Measurements from ENCODE around the gene GDF11.

Gene GDF11

DNA sequence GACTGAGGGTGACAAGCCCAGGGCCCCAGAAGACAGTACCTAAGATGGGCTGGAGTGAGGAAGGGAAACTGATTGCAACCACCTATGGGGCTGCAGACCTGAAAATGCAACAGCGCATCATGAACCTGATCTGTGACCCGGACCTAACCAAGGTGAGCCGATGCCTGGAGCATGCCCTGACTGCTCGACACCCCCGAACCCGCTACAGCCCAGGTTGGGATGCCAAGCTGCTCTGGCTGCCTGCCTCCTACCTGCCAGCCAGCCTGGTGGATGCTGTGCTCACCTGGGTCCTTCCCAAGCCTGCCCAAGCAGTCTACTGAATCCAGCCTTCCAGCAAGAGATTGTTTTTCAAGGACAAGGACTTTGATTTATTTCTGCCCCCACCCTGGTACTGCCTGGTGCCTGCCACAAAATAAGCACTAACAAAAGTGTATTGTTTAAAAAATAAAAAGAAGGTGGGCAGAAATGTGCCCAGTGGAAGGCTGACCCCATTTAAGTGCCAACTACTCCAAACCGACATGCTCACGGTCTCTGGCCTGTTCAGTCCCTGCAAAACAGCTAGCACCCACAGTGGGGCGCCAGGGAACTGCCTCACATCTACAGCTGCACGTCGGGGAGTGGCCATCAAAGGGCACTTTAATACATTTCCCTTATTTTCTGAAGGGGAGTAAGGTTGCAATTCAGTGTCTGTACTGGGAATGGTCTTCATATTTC, 18.5 kb upstream of the GDF11 start:
- DNase-seq: no peak

DNA sequence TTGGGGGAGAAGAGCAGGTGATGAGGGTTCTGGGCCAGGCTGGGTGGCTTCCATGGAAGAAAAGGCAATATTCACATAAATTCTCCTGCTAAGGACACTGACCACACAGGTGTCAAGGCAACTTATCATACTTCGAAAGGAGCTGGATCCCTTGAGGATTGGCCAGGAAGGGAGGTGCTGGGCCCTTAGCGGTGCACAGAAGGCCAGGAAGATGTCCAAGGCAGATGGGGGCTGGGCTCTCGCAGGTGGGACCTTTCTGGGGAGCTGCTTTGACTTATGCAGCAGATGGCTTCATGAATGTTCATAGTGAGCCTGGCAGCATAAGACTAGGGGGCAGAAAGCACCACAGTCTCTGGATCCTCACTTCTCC, 18.0 kb upstream of the GDF11 start:
- DNase-seq: no peak

DNA sequence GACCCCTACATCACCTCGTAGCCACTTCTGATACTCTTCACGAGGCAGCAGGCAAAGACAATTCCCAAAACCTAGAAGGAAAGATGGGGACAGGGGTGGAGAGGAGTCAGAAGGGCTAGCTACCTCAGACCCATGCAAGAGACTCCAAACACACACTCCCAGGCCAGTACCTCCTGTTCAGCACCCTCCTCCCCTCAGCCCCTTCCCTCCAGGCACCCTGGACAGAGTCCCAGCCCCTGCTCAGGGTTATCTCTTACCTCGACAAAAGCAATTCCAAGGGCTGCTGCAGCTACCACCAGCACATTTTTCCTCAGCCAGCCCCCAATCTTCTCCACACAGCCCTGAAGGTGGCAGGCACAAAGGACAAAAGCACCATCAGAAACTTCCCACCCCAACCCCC, 17.4 kb upstream of the GDF11 start:
- no peak for DNase-seq

DNA sequence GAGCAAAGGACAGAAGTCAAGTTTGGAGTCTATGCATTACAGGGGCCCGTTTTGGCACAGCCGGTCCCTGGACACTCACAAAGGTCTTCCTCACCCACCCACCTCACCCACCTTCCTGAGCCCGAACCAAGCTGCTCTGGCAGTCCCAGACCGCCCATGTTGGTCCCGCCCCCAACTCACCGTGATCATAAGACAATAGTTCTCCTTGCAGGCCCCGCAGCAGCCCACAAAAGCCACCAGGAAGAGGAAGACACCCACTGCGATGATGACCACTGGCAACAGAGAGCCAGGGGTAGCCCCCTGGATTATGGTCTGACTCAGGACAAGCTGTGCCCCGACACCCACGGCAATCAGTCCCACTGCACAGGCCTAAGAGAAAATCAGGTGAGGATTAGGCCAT, 16.0 kb upstream of the GDF11 start:
- DNase-seq: no peak

DNA sequence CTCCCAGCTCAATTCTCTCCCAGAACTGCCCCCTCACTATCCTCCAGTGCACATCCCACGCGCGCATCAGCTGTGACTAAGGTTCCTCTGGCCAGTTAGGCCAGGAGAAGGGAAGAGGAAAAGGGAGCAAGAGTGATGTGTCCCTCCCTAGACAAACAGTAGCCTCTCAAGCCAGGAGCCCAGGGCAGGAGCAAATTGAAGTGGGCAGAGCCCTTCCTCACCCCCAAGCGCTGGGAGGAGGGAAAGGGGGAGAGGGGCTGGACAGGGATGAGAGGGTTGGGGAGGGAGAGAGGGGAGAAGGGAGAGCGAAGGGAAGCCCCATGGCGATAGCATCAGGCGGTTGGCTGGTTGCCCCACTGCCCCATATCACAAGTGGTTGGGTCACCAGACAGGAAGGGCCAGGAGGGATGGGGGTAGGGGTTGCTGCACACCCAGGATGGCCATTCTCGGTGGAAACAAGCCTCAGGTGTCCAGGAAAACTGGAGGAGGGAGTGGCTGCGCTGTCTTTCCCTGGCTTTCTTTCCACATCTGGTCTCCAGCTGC, 15.2 kb upstream of the GDF11 start:
- DNase-seq: no peak

DNA sequence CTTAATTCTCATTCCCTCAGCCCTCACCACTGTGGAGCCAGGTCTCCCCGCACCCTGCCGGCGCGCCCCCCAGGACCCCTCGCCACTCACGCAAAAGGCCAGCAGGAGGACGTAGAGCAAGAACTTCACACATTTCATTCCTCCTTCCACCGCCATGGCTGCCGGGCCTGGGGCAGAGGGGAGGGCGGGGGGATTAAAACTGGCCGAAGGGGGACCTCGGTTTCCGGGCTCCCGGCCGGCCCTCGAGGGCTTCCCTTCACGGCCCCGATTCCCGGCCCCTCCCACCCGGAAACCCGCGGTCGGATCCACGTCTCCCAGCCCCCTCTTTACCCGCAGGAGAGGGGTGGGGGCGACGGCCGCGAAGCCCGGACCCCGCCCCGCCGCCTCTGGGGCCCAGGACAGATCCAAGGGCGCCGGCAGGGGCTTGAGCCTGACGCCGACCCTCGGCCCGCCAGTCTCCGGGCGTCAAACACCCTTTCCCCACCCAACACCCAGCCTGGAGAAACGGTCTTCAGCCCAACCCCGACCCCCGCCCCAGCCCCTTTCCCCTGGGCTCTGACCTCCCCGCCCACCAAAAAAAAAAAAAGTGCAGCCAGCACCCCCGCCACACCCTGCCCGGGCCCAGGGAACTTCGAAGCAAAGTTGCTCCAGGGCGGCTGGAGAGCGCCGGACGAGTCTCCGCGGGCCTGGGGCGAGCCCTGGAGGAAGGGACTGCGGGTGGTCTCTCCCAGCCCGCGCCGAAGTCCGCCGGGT, 14.6 kb upstream of the GDF11 start:
- no peak for DNase-seq

DNA sequence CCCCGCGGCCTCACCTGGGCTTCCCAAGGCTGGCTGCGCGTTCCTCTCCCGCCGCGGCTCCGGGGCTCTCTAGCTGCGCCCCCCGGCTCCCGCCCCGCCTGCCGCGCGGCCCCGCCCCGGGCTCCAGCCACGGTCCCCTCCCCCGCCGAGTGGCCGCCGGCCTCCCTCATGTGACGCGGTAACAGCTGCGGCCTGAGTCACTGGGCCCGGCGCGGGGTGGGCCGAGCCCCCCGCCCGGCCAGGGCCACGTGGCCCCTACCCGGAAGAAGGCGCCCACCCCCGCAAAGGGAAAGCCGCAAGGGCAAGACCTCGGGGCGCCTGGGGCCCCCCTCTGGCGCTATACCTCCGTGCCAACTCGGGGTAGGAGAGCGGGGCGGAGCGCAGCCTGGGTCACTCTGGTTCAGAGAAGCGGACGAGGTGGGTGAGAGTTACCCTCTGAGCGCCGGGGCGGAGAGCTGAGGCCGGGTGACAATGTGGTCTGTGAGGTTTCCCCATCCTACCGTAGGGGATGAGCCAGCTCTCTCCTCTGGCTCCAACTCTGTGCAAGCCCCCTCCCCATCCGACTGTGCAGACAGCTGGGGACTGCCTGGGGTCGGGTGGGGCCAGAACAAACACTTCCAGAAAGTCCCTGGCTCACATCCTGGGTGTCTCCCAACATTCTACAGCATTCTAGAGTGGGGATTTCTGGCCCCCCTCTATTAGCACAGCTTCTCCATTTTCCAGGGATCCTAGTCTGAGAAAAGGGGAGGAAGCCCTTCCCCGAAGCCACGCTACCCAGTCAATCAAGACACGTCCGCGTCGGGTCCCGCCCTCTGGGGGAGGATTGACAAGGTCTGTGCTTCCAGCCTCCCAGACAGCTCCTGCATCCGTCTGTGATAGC, 13.7 kb upstream of the GDF11 start, which contains the start of gene CD63:
Gene CD63 (minus strand): TSS at position 71 of the 880 bp plus-strand sequence. CDS start 668 bp downstream, outside the sequence.
- peak; percentile 63 for DNase-seq

DNA sequence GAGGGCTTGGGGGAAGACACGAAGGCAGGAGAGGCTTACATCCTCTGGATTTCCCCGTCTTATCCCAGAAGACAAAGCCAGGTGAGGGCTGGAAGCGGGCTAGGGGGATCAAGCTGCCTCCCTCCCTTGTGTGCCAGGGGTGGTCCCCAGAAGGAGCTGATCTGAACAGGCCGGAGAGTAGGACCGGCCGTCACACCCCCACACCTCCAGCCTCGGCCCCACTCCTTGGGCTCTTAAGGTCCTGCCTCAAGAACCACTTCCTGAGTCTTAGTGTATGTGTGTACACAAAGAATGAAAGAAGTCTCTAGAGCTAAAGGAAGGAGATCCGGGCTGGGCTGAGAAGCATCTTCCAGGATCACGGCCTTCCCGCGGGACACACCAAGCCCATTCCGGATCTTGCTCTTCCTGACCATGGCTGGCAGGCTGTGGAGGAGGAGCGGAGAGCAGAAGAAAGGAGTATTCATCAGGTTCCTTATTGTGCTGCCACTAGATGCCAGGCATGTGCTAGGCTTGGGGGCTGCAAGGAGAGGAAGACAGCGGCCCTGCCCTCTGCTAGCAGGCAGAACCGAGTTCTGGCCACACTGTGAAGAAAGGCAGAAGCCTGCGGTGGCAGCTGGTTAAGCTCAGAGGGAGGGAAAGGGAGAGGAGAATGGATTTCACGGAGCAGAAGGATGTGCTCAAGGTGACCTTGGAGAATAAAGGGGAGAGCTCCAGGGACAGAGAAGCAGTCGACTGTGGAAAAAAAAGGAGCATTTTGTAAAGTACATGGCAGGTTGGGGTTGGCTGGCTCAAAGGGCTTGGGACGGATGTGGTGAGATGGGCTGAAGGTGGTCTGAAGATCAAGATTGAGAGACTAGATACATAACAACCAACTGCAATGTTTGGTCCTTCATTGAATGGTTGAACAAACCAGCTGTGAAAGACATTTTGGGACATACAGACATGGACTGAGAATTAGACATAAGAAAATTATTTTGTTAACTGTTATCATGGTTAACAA, 12.8 kb upstream of the GDF11 start:
- DNase-seq: no peak

DNA sequence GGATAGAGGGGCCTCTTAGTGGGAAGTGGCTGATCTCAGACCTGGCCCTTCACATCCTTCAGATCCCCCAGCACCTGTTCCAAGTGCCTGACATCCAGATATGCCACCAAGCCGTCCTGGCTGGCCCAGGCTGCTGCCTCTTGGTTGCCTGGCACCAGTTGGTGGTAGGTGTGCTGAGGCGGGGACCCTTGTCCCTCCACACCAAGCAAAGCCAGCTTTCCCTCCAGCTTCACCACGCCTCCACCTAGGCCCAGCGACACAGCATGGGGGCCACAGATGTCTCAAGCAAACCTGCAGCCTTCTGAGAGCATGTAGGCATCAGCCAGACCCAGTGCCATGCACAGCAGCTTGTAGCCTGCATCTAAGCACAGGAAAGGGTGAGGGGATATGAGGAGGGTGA, 10.6 kb upstream of the GDF11 start:
- no peak for DNase-seq

DNA sequence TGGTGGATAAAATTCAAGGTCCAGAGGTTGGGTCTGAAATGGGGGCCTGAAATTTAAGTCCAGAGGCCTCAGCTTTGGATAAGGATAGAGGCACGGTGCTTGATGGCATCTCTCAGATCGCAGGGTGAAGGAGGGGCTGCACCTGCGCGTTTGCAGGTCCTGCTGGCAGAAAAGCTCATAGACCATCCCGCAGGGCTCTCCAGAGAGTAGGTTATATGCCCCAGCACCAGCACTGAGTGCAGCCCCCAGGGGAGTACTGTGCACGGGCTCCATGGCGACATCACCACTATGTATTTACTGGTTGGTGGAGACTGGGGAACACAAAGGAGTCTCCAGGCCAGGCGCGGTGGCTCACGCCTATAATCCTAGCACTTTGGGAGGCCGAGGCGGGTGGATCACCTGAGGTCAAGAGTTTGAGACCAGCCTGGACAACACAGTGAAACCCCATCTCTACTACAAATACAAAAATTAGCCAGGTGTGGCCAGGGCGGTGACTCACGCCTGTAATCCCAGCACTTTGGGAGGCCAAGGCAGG, 9.8 kb upstream of the GDF11 start:
- no peak for DNase-seq

DNA sequence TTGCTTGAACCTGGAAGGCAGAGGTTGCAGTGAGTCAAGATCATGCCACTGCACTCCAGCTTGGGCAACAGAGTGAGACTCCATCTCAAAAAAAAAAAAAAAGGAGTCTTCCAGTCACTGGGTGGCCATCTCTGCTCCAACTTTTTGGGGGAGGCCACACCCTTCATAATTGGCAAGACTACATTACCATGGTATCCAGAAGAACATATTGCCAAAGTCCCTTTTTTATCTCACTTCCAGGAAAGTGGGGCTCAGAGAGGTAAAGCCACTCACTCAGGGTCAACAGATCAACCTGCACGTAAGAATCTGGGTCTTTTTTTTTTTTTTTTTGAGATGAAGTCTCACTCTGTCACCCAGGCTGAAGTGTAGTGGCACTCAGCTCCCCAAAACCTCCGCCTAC, 9.1 kb upstream of the GDF11 start:
- no peak for DNase-seq

DNA sequence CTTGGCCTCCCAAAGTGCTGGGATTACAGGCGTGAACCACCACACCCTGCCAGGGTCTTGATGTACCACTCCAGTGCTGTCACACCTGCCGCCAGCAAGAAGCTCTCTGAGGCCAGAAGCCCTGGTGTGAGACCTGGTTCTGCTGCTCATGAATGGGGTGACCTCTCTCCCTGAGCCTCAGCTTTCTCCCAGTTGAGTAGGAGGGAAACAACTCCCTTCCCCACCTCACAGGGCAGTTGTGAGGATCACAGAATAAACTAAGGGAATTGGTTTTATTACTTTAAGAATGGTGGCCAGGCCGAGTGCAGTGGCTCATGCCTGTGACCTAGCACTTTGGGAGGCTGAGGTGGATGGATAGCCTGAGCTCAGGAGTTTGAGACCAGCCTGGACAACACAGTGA, 8.3 kb upstream of the GDF11 start:
- no peak for DNase-seq

DNA sequence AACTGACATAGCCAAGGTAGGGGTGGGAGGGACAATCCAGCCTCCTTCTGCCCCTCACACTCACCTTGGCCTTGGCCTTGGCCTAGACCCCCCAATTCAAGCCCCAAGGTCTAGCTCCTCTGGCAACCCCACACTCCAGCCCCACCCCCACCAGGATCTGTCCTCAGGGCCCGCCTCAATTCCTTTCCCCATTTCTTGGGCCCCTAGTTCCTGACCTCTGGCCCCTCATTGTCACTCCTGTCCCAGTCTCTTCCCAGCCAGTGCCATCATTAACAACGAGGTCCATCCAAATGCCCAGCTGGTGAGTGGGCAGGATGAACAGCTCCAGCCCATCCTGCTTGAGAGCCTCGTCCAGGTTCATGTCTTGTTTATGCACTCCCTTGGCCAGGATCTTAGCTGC, 6.8 kb upstream of the GDF11 start:
- no peak for DNase-seq

DNA sequence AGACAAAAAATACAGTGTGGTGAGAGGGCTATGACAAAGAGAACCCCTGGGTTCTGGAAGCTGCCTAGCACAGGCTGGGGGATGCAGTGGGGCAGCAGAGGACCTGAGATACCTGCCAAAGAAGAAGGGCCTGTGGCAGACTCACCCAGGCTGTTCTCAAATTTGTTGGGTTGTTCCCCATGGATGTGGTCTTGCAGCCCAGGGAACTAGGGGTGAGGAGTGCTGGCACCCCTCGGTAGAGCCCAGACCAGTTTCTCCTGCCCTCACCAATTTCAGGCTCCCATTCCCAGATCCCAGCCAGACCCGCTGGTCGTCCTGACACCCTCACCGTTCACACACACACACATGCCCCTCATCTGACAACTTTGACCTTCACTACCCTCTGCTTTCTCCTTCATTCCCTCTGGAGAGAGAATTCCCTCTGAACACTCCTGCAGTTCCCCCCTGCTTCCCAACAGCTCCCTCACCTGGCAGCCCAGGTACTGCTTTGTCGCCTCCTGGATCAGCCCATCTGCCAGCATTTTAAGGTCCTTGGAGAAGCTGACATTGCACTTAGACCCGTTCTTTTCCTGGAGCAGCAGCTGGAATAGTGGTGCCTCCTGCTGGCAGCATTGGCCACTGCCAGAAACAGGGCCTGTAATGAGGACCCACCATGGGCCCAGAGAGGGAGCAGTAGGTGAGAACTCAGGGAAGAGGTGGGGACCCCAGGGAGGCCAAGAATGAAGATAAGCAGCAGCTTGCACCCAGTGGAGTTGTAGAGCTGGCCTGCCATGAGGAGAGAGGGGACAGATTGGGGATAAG, 5.9 kb upstream of the GDF11 start:
- DNase-seq: no peak

DNA sequence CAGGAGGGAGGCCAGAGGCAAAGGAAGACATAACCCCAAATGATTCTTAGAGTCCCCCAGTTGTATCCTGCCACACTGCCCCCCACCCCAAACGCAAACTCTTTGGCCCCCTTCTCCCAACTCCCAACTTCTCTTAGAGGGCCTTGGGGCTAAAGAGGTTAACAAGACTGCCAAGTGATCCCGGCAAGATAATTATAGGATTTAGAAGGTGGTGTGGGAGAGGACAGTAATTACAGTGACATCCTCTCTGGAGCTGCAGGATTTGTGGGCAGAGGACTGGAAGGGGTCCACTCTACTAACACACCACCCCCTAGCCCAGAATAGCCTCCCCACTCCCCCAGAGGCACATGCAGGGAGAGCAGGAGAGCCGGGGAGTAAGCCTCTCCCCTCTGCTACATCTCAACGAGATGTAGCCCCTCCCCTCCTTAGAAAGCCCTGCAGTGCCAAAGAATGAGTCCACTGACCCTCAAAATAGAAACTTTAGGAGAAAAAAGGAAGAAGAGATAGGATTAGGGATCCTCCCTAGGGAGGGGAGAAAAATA, 5.3 kb upstream of the GDF11 start:
- DNase-seq: no peak

DNA sequence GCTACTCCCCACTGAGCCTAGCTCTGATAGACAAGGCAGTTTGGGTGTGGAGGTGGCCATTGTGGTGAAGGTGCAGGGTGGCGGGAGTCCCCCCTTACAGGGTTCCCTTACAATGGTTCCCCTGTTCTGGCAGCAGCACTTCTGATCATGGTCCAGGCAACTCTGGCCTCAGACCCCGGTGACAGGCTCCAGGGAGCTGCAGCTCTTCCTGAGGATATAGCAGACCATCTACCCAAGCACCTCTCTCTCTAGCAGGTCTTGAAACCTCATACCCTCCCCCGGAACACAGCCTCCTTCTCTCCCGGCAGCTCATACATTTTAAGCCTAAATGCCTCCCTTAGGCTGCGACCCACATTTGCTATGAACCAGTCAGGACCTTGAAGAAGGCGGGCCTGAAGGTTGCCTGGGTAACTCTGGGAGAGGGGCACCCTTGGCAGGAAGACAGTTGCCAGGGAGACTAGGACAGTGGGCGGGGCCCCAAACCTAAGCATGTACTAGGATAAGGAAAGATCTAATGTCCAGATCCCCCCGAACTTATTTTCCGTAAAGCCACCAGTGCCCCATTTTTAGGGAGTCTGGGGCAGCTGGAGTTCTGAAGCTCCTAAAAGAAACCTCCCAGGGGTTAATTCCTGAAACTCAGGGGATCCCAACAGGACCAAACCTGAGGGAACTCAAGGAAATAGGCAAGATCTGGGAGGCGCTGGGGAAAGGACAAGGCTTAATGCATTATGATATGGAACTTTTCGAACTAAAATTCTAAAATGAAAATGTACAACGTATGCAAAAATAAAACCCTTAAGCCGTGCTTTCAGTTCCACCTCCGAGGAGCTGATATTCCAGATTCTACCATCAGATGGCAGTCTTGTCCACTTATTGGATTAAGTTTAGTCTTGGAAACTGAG, 4.5 kb upstream of the GDF11 start:
- DNase-seq: peak; percentile 87

DNA sequence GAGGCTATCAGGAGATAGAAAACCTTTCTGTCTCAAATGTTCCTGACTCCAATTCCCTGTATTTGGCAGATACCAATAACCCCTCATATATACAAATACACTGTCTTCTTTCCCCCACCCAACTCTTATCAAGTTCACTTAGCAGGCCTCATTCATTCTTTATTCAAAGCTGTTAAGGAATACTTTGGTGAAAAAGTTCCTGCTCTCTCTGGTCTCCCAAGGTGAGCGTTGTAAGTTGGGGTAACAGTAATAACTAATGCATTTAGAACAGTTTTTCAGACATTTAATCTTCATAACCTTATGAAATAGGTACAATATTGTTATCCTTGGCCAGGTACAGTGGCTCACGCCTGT, 3.9 kb upstream of the GDF11 start:
- DNase-seq: no peak

DNA sequence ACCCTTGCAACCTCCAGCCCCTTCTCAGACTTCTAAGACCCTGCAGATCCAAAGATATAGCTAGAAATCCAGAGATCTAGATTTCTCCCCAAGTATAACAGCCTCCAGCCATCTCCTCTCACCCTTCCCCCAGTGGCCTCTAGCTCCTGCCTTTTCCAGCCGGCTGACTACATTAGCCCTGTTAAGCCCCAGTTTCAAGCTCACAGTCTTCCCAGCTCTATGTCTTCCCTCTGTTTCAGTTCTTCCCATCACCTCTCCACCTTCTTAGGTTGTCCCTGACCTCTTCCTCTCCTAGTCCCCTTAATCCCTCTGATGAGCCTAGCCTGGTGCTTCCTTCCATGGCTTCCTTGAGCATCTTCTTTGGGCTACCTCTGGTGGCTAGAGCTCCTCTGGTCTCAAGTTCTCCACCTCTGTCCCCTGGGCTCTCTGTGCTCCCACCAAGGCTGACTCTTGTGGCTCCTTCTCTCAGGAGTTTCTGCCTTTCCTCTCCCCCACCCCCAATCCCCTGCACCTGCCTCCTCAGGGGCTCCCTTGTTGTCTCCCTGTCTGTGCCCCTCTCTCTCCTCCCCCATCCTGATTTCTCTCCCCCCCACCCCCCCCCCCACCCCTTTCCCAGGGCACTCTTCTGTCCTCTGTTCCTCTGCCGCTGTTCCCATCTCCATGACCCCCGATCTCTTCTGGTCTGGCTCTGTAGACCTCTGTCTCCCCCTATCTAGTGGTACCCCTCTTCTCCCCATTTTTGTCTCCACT, 816 bp upstream of the GDF11 start:
- no peak for DNase-seq

All from activated T-cell treated with anti-CD3 and anti-CD28 coated beads for 4 hours (primary cell).